Myocyte (in vitro differentiated cells): ENCODE measurements around the gene NCAPG. TPM values are rescaled to one million over a fixed set of nuclear protein-coding genes. Genes with fewer than 3 reads are reported as not detected.

Experiments used
- DNase-seq: peaks from one replicate; pipeline ENCODE4 v3.0.0-alpha.2; 2012; ENCODE audit warnings: low read depth
- total RNA-seq: library from RNA; depleted of rRNA; stranded (reverse); fragments of >200 nt; gene quantifications from 2 replicates; pipeline ENCODE4 v1.2.3, GENCODE V29; 2014

NCAPG gene
- total RNA-seq, 1 donor from 2014 or later: 1.8 TPM

- DNase-seq: no peak
Observed at GRCh38 chr4:17867276-17867675, 56.5 kb downstream of the NCAPG start.

DNA sequence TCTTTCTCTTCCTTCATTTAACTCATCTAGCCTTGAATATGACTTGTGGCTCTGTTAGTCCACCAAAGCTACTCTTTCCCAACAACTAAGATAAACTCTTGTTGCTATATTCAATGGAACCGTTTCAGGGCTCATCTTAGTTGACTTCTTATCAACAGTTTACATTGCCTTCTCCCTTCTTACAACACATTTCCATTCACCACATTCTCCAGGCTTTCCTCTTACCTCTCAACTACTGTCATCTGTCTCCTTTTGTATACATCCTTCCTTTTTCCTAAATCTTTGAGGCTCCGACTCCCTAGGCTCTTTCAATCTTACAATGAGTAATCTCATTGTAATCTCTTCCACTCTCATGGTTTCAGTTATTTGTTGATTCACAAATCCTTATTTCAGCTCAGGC lies 58.5 kb downstream of the NCAPG start:
- DNase-seq: no peak

GRCh38 chr4:17875402-17876070 lies 64.8 kb downstream of the NCAPG start:
- no peak for DNase-seq

- no peak for DNase-seq
Observed at GRCh38 chr4:17876943-17877342, 66.2 kb downstream of the NCAPG start.

DNA sequence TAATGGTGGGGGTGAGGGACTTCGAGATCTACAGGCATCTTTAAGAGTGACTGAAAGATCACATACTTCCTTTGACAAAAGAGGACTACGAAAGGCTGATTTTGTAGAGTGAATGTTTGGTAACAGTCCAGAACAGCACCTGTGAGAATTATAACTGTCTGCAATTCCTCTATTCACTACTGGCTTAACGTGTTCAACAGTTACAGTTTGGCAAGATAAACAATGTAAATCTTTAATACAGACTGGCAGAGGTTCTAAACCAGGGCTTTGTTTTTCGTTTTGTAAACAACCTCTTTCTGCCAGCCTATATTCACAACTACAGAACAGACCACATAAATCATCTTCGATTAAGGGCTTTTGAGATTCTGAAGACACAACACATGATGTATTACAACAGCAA lies 66.9 kb downstream of the NCAPG start:
- no peak for DNase-seq

DNA sequence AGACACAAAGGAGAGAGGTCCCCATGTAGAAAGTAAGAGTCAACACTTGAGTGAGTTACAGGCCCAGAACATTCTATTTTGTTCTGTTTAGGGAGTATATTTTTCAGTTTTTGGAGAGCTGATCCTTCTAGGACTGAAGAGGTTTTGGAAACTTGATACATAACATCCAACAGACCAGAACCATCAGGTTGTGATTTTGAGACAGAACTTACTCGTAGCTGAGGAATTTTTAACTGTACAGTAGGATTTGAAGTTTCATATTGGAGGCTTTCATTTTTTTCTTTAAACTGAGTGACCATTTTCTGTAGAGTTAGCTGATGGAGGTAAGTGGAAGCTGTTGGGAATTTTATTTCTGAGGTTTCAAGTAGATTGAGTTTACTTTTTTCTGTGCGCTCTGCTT lies 73.3 kb downstream of the NCAPG start:
- peak; percentile 5 for DNase-seq

GRCh38 chr4:17884511-17884910 lies 73.7 kb downstream of the NCAPG start:
- no peak for DNase-seq

DNA sequence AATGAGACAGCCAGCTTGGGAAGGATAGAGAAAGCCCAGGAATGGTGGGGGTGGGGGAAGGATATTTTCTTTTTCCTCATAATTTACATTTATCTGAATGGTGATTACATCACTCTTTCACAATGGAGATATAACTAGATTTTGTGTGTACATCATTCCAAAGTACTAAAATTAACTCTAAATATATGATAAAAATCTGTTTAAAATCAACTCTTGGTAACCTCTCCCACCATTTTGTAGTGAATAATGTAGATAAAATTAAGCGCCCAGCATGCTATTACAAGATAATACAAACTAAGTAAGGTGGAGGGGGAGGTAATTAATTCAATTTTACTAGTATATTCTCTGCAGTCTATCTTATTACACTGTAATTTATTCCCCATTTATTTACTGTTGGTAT lies 78.9 kb downstream of the NCAPG start:
- DNase-seq: no peak

- no peak for DNase-seq
Observed at GRCh38 chr4:17894421-17894820, 83.6 kb downstream of the NCAPG start.

Other genes with a start within 250 kb of the NCAPG start
- gene LAP3, start 233.8 kb upstream of the NCAPG start, total RNA-seq: 49.5 and 59.0 TPM in 2 replicates
- 5.5 and 7.5 TPM in 2 replicates for gene MED28, start 196.3 kb upstream of the NCAPG start, total RNA-seq
- gene FAM184B, start 29.4 kb upstream of the NCAPG start, total RNA-seq: not detected in 2 replicates
- 15.4 and 21.4 TPM in 2 replicates for gene DCAF16, start 222 bp upstream of the NCAPG start, total RNA-seq
- 24.0 and 26.5 TPM in 2 replicates for gene LCORL, start 210.8 kb downstream of the NCAPG start, total RNA-seq